CD4-positive, CD25-positive, alpha-beta regulatory T cell (primary cell): ENCODE results near the gene DUSP1. TPM values are rescaled to one million over a fixed set of nuclear protein-coding genes. Genes with fewer than 3 reads are reported as not detected.
"Not testable (repeated sequence)": the region's sequence is repeated elsewhere in the genome, so short reads cannot be mapped to it uniquely, and the experiment has no call there.

Experiments
- ATAC-seq, 2 donors: fragments of 150-1000 bp; cut with Tn5 transposase; one replicate each; pipeline ENCODE4 v1.10.0; 2021; ENCODE audit warnings: low read depth in 2 of 2, moderate number of reproducible peaks in 2 of 2, moderate library complexity in 1 of 2
- DNase-seq, 3 donors: peaks; one replicate each; pipeline versions ENCODE4 v3.0.0 to v3.0.0-alpha.2; 2012 to 2022; ENCODE audit warnings: mixed read lengths in 1 of 3
- H3K27ac ChIP-seq: one replicate; pipeline ENCODE4 v1.7.0; 2013; ENCODE audit warnings: mild to moderate bottlenecking, low read length; ENCODE audit not compliant: insufficient read depth, poor library complexity, severe bottlenecking
- H3K27me3 ChIP-seq: one replicate; pipeline ENCODE4 v1.7.0; 2013; ENCODE audit warnings: low read length; ENCODE audit not compliant: control insufficient read depth, insufficient read depth
- H3K36me3 ChIP-seq: one replicate; pipeline ENCODE4 v1.7.0; 2013; ENCODE audit warnings: mild to moderate bottlenecking, low read length, moderate library complexity; ENCODE audit not compliant: control insufficient read depth, insufficient read depth
- H3K4me1 ChIP-seq: 2 replicates; pipeline ENCODE4 v1.7.0; 2013; ENCODE audit warnings: mild to moderate bottlenecking, low read length; ENCODE audit not compliant: insufficient read depth, control insufficient read depth, poor library complexity, severe bottlenecking
- H3K4me3 ChIP-seq: one replicate; pipeline ENCODE4 v1.7.0; 2013; ENCODE audit warnings: low read depth, mild to moderate bottlenecking, low read length, moderate library complexity
- H3K9me3 ChIP-seq, 2 experiments: 1 replicate in 1 of 2; 2 replicates in 1 of 2; pipeline ENCODE4 v1.7.0; 2013; ENCODE audit warnings: low read length in 2 of 2, mild to moderate bottlenecking in 1 of 2, moderate library complexity in 1 of 2; ENCODE audit not compliant: control insufficient read depth in 2 of 2
- H3K27ac Mint-ChIP-seq, 3 donors: one replicate each; pipeline ENCODE4 v1.8.0; 2020 to 2022; ENCODE audit warnings: mild to moderate bottlenecking in 3 of 3, mixed read lengths in 3 of 3, moderate library complexity in 2 of 3
- H3K27me3 Mint-ChIP-seq: one replicate; pipeline ENCODE4 v1.8.0; 2022; ENCODE audit warnings: mild to moderate bottlenecking, mixed read lengths
- H3K36me3 Mint-ChIP-seq: one replicate; pipeline ENCODE4 v1.8.0; 2020; ENCODE audit warnings: mixed read lengths
- H3K4me1 Mint-ChIP-seq, 4 donors: one replicate each; pipeline ENCODE4 v1.8.0; 2020 to 2022; ENCODE audit warnings: mixed read lengths in 4 of 4, mild to moderate bottlenecking in 1 of 4
- H3K4me3 Mint-ChIP-seq, 4 donors: one replicate each; pipeline ENCODE4 v1.8.0; 2020 to 2022; ENCODE audit warnings: mild to moderate bottlenecking in 4 of 4, mixed read lengths in 4 of 4, moderate library complexity in 3 of 4
- H3K9me3 Mint-ChIP-seq, 7 donors: one replicate each; pipeline ENCODE4 v1.8.0; 2020 to 2022; ENCODE audit warnings: mixed read lengths in 7 of 7, mild to moderate bottlenecking in 3 of 7, moderate library complexity in 2 of 7
- polyA plus RNA-seq, 4 donors: library from polyadenylated mRNA; unstranded; fragments of 300-500 nt; fragmentation: Illumina TruSeq; gene quantifications; one replicate each; pipeline ENCODE4 v1.2.3, GENCODE V29; 2021
- total RNA-seq: library from RNA; stranded (reverse); gene quantifications from one replicate; pipeline ENCODE4 v1.2.3, GENCODE V29; 2022

Gene DUSP1
- total and polyA plus RNA-seq, 5 donors from 2014 or later, result 298 to 2,095 (median 511) TPM

DNA sequence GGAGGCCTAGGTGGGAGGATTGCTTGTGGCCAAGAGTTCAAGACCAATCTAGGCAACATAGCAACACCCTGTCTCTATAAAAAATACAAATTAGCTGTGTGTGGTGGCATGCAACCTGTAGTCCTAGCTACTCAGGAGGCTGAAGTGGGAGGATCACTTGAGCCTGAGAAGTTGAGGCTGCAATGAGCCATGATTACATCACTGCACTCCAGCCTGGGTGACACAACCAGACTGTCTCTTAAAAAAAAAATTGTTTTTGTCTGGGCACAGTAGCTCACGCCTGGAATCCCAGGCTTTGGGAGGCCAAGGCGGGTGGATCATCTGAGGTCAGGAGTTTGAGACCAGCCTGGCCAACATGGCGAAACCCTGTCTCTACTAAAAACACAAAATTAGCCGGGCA is 40.0 kb upstream of the DUSP1 start:
- not testable (repeated sequence) for H3K36me3 ChIP-seq, H3K27me3 ChIP-seq, H3K4me3 ChIP-seq, H3K9me3 ChIP-seq, H3K27ac ChIP-seq, H3K4me3 Mint-ChIP-seq, H3K36me3 Mint-ChIP-seq, ATAC-seq, H3K27ac Mint-ChIP-seq, DNase-seq, H3K9me3 Mint-ChIP-seq
- Mint-ChIP-seq H3K4me1 (peaks cover 0 to 18% (median 11%) of the 10 kb centered on the region in 4 donors), H3K27me3 (peaks cover 20% of the 10 kb centered on the region)
- peaks cover 12% of the 10 kb centered on the region for H3K4me1 ChIP-seq

DNA sequence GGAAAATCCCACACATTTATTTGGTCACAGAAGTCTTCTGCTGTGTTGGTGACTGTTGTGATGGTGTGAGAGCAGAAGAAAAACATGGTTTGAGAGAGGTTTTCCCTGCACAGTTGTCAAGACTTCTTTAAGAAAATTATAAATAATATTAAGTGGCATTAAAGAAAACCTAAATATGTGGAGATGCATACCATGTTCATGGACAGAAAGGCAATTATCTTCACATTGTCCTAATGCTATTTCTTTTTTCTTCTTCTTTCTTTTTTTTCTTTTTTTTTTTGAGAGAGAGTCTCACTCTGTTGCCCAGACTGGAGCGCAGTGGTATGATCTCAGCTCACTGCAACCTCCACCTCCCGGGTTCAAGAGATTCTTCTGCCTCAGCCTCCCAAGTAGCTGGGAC is 38.8 kb upstream of the DUSP1 start:
- Mint-ChIP-seq H3K27me3 (peaks cover 16% of the 10 kb centered on the region), H3K27ac (no peak overlapping the region), H3K4me1 (peaks cover 0 to 18% (median 12%) of the 10 kb centered on the region in 4 donors), H3K36me3 (no peaks in the 10 kb centered on the region), H3K4me3 (no peak overlapping the region), H3K9me3 (peaks cover 0 to 6% (median 0%) of the 10 kb centered on the region in 7 donors)
- Histone ChIP-seq H3K36me3 (no peaks in the 10 kb centered on the region), H3K4me1 (peaks cover 12% of the 10 kb centered on the region), H3K4me3 (no peak overlapping the region), H3K27ac (no peak overlapping the region), H3K27me3 (no peaks in the 10 kb centered on the region), H3K9me3 (no peaks in the 10 kb centered on the region)
- no peak for DNase-seq
- no peak for ATAC-seq

DNA sequence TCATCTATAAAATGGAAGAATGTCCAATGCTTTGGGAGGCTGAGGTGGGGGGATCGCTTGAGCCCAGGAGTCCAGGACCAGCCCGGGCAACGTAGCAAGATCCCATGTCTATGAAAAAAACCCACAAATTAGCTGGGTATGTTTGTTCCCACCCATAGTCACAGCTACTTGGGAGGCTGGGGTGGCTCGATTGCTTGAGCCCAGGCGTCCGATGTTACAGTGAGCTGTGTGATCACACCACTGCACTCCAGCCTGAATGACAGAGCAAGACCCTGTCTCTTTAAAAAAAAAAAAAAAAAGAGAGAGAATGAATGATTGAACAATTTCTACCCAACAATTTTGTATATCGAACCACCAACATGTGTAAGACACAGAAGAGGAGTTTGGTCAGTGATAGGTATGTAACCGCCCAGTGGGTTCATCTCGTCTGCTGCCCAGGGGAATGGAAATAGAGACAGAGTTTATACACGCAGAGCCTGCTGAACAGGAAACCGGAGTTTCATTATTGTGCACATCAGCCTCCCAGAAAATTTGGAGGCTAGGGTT is 36.8 kb upstream of the DUSP1 start:
- no peaks in the 10 kb centered on the region for H3K27me3 ChIP-seq
- H3K27me3 Mint-ChIP-seq, result peaks cover 9% of the 10 kb centered on the region
- no peaks in the 10 kb centered on the region for H3K9me3 ChIP-seq
- peak overlapping the region; percentile 77 to 91 (median 90) for H3K4me3 Mint-ChIP-seq
- peak overlapping the region; percentile 86 for H3K4me3 ChIP-seq
- H3K9me3 Mint-ChIP-seq, result peaks cover 0 to 3% (median 0%) of the 10 kb centered on the region in 7 donors
- ATAC-seq, result no peak
- H3K4me1 ChIP-seq, result peaks cover 12% of the 10 kb centered on the region
- DNase-seq, result no peak
- H3K4me1 Mint-ChIP-seq, result peaks cover 0 to 18% (median 14%) of the 10 kb centered on the region in 4 donors
- H3K36me3 ChIP-seq, result no peaks in the 10 kb centered on the region
- peak overlapping the region; percentile 92 to 96 (median 94) for H3K27ac Mint-ChIP-seq
- peak overlapping the region; percentile 64 for H3K27ac ChIP-seq
- H3K36me3 Mint-ChIP-seq, result no peaks in the 10 kb centered on the region

DNA sequence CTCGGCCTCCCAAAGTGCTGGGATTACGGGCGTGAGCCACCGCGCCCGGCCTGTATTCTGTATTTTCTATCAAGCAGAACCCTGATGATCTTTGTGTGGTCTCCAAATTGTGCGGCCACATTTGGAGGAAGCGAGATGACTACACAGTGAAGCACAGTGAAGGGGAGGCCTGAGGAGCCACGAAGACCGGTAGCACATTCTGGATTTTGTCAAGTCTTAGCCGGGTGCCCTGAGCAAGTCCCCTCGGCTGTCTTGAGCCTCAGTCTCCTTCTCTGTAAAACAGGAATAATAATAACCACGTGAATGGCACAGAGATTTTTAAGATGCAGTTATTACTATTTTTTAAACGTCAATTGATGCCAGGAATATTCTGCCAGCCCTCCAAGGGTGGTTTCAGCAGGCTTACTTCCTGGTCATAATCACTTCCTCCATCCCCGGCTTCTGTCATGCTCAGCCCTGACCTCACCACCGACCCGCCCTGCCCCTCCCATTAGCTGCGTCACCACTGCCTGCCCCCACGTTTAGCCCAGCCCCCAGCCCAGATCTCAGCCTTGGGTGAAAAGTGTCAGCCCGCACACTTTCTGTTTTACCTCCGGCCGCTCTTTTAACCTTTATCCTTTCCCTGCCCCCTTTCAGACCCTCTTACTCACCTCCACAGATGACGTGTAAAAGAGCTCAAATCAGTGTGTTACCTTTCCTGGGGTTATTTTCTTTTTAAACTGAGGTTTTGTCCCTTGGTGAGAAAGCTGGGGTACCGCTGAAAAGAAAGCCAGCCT is 36.1 kb upstream of the DUSP1 start:
- Mint-ChIP-seq H3K4me1 (peaks cover 0 to 18% (median 14%) of the 10 kb centered on the region in 4 donors), H3K36me3 (no peaks in the 10 kb centered on the region), H3K27ac (peak overlapping the region; percentile 92 to 96 (median 94)), H3K4me3 (peak overlapping the region; percentile 77 to 91 (median 90)), H3K27me3 (peaks cover 9% of the 10 kb centered on the region), H3K9me3 (peaks cover 0 to 3% (median 0%) of the 10 kb centered on the region in 7 donors)
- peak; percentile 71 to 94 (median 72) for DNase-seq
- peak overlapping the region; percentile 64 for H3K27ac ChIP-seq
- no peaks in the 10 kb centered on the region for H3K27me3 ChIP-seq
- H3K4me1 ChIP-seq, result peaks cover 12% of the 10 kb centered on the region
- H3K4me3 ChIP-seq, result peak overlapping the region; percentile 86
- no peaks in the 10 kb centered on the region for H3K36me3 ChIP-seq
- ATAC-seq, result peak; percentile 93 to 97
- H3K9me3 ChIP-seq, result no peaks in the 10 kb centered on the region

GRCh38 chr5:172805736-172806255 is 34.8 kb upstream of the DUSP1 start:
- DNase-seq, result no peak

DNA sequence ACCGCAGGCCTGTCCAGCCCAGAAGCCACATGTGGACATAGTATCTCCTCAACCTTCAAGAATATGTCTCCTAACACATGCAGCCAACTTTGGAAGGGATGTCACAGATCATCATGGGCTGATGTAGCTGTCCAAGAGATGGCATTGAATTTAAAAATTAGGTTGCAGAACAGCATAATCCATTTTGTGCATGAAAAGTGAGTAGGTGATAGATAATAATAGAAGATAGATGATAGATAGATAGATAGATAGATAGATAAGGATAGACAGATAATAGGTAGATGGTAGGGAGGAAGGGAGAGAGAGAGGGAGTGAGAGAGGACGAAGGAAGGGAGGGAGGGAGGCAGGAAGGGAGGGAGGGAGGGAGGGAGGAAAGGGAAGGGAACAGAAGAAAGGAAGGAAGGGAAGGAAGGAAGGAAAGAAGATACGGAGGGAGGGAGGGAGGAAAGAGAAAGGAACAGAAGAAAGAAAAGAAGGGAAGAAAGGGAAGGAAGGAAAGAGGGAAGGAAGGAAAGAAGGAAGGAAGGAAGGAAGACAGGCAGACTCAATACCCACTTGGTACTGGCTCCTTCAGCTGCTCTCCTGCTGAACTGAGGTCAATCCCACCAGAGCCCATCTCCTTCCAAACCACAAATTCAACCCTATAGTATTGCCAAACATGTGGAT is 34.2 kb upstream of the DUSP1 start:
- ATAC-seq (no peak), DNase-seq (no peak)
- H3K36me3 Mint-ChIP-seq, result no peaks in the 10 kb centered on the region
- Histone ChIP-seq H3K4me1 (peaks cover 12% of the 10 kb centered on the region), H3K9me3 (no peaks in the 10 kb centered on the region), H3K27ac (no peak overlapping the region), H3K36me3 (no peaks in the 10 kb centered on the region), H3K4me3 (no peak overlapping the region), H3K27me3 (no peaks in the 10 kb centered on the region)
- H3K27me3 Mint-ChIP-seq, result peaks cover 9% of the 10 kb centered on the region
- peak overlapping the region; percentile 6 to 77 (median 11) for H3K27ac Mint-ChIP-seq
- H3K4me1 Mint-ChIP-seq, result peaks cover 0 to 18% (median 14%) of the 10 kb centered on the region in 4 donors
- H3K9me3 Mint-ChIP-seq, result peaks cover 0 to 3% (median 0%) of the 10 kb centered on the region in 7 donors
- H3K4me3 Mint-ChIP-seq, result peak overlapping the region in 1 of 4 donors; percentile 22

More at GRCh38 chr5:172805736-172806255, 34.8 kb upstream of the DUSP1 start:
- Mint-ChIP-seq H3K9me3 (peaks cover 0 to 3% (median 0%) of the 10 kb centered on the region in 7 donors), H3K27ac (peak overlapping the region in 1 of 3 donors; percentile 35), H3K36me3 (no peaks in the 10 kb centered on the region), H3K4me3 (peak overlapping the region in 1 of 4 donors; percentile 10), H3K4me1 (peaks cover 0 to 18% (median 14%) of the 10 kb centered on the region in 4 donors), H3K27me3 (peaks cover 9% of the 10 kb centered on the region)
- Histone ChIP-seq H3K4me1 (peaks cover 12% of the 10 kb centered on the region), H3K9me3 (no peaks in the 10 kb centered on the region), H3K27ac (no peak overlapping the region), H3K36me3 (no peaks in the 10 kb centered on the region), H3K4me3 (no peak overlapping the region), H3K27me3 (no peaks in the 10 kb centered on the region)
- no peak for ATAC-seq

DNA sequence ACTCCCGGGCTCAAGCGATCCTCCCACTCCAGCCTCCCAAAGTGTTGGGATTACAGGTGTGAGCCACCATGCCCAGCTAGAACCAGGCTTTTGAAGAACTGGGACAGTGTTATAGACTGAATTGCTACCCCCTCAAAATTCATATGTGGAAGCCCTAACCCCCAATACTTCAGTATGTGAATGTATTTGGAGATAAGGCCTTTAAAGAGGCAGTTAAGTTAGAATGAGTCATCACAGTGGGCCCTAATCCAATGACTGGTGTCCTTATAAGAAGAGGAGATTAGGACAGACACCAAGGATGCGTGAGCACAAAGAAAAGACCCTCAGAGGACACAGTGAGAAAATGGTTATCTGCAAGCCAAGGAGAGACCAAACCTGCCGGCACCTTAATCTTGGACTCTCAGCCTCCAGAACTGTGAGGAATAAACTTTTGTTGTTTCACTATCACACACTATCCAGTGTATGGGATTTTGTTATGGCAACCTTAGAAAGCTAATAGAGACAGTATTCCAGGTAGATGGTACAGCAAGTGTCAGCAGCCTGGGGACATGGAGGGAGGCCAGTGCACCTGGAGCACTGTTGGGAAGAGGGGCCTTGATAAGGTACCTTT is 31.7 kb upstream of the DUSP1 start:
- no peak for ATAC-seq
- H3K4me3 Mint-ChIP-seq, result no peak overlapping the region
- H3K27me3 Mint-ChIP-seq, result peaks cover 4% of the 10 kb centered on the region
- H3K36me3 Mint-ChIP-seq, result no peaks in the 10 kb centered on the region
- H3K27me3 ChIP-seq, result no peaks in the 10 kb centered on the region
- no peak overlapping the region for H3K27ac ChIP-seq
- H3K27ac Mint-ChIP-seq, result peak overlapping the region in 1 of 3 donors; percentile 21
- peaks cover 0 to 17% (median 16%) of the 10 kb centered on the region in 4 donors for H3K4me1 Mint-ChIP-seq
- no peaks in the 10 kb centered on the region for H3K36me3 ChIP-seq
- peaks cover 13% of the 10 kb centered on the region for H3K4me1 ChIP-seq
- no peaks in the 10 kb centered on the region for H3K9me3 Mint-ChIP-seq
- no peak overlapping the region for H3K4me3 ChIP-seq
- no peak for DNase-seq
- H3K9me3 ChIP-seq, result no peaks in the 10 kb centered on the region
